Esophagus muscularis mucosa (tissue), 4 donors: ENCODE measurements around the gene IPO9. TPM values are rescaled to one million over a fixed set of nuclear protein-coding genes. Genes with fewer than 3 reads are reported as not detected.

Experiments
- DNase-seq: peaks from one replicate; pipeline ENCODE4 v3.0.0-alpha.2; 2017; ENCODE audit errors: extremely low spot score
- H3K27ac ChIP-seq, 4 donors: fragments of 200-600 bp; sonication (generic); replicated peaks in 1 of 4; 1 replicate in 3 of 4; 2 replicates in 1 of 4; pipeline ENCODE4 v1.5.1; 2016 to 2019; ENCODE audit warnings: mild to moderate bottlenecking in 1 of 4
- H3K27me3 ChIP-seq, 4 donors: fragments of 200-600 bp; sonication (generic); one replicate each; pipeline versions ENCODE4 v1.5.1 to v1.6.0; 2016 to 2019
- H3K36me3 ChIP-seq, 4 donors: fragments of 200-600 bp; sonication (generic); one replicate each; pipeline ENCODE4 v1.5.1; 2016 to 2019
- H3K4me1 ChIP-seq, 4 donors: fragments of 200-600 bp; sonication (generic); one replicate each; pipeline ENCODE4 v1.5.1; 2016 to 2019
- H3K4me3 ChIP-seq, 4 donors: fragments of 200-600 bp; sonication (generic); 1 replicate in 2 of 4; 2 replicates in 2 of 4; pipeline ENCODE4 v1.5.1; 2016 to 2019; ENCODE audit warnings: mild to moderate bottlenecking in 4 of 4, moderate library complexity in 1 of 4
- H3K9me3 ChIP-seq, 4 donors: fragments of 200-600 bp; sonication (generic); 1 replicate in 3 of 4; 2 replicates in 1 of 4; pipeline ENCODE4 v1.5.1; 2016 to 2019
- CTCF ChIP-seq, 3 experiments: fragments of 200-600 bp in 2 of 3; fragments of 450-650 bp in 1 of 3; sonication (generic) in 2 of 3; IDR thresholded peaks; one replicate each; pipeline ENCODE4 v1.5.1; 2017 to 2019; ENCODE audit warnings: antibody characterized with exemption in 3 of 3, mild to moderate bottlenecking in 2 of 3, moderate library complexity in 1 of 3
- EP300 ChIP-seq: sonication (generic); formaldehyde crosslinking; IDR thresholded peaks from one replicate; pipeline ENCODE4 v1.6.1; 2017; ENCODE audit warnings: antibody characterized with exemption
- POLR2A ChIP-seq: fragments of 450-650 bp; IDR thresholded peaks from one replicate; pipeline ENCODE4 v1.6.1; 2017; ENCODE audit warnings: antibody characterized with exemption, moderate library complexity, mild to moderate bottlenecking, low read depth
- POLR2AphosphoS5 ChIP-seq, 2 donors: sonication (generic); formaldehyde crosslinking; IDR thresholded peaks; one replicate each; pipeline ENCODE4 v1.6.1; 2017; ENCODE audit warnings: antibody characterized with exemption in 2 of 2
- WGBS: methylation state at CpG from one replicate; pipeline ENCODE4 v1.1.5; 2018; 5-methylcytosine and 5-hydroxymethylcytosine counted together
- intact Hi-C: fragments of 100-400 bp; cut with DNase I; formaldehyde crosslinking; loops from one replicate; pipeline ENCODE4 v1.15.1; 2023
- total RNA-seq, 4 donors: library from RNA; depleted of rRNA; stranded (reverse); fragments of >200 nt; gene quantifications; one replicate each; pipeline versions ENCODE4 v1.1.0 to v1.2.1, GENCODE V29; 2016

Gene IPO9
- total RNA-seq, 4 donors from 2014 or later: 17.4 to 31.8 (median 23.1) TPM

- H3K27me3 ChIP-seq: no peaks in the 10 kb centered on the region
- peak overlapping the region; percentile 52 to 75 (median 69) for H3K27ac ChIP-seq
- intact Hi-C loops: no loop called here
- peaks cover 5 to 76% (median 51%) of the 10 kb centered on the region in 4 donors for H3K36me3 ChIP-seq
- 96% methylated on average over 5 of the region's 5 CpGs for WGBS
- H3K9me3 ChIP-seq: no peaks in the 10 kb centered on the region
- H3K4me3 ChIP-seq: no peak overlapping the region
- peaks cover 55 to 64% (median 59%) of the 10 kb centered on the region in 4 donors for H3K4me1 ChIP-seq
- DNase-seq: no peak
- TF ChIP-seq EP300: no peak
- no peak for TF ChIP-seq CTCF (IDR thresholded peaks at IDR 0.05)
- no peak for TF ChIP-seq POLR2AphosphoS5 (IDR thresholded peaks at IDR 0.05)
- TF ChIP-seq POLR2A: no peak
Observed at GRCh38 chr1:201789245-201789644, 39.7 kb upstream of the IPO9 start.

GRCh38 chr1:201790261-201790660 is 38.7 kb upstream of the IPO9 start:
- no peak overlapping the region for H3K4me3 ChIP-seq
- WGBS: 69% methylated on average over 2 of the region's 2 CpGs
- intact Hi-C loops: loop anchor here (5.0 kb wide), 1 partner anchor 258 kb away; no protein-coding TSS in a partner anchor
- H3K36me3 ChIP-seq: peaks cover 2 to 74% (median 56%) of the 10 kb centered on the region in 4 donors
- H3K9me3 ChIP-seq: no peaks in the 10 kb centered on the region
- H3K27me3 ChIP-seq: no peaks in the 10 kb centered on the region
- peaks cover 55 to 64% (median 59%) of the 10 kb centered on the region in 4 donors for H3K4me1 ChIP-seq
- TF ChIP-seq POLR2A: no peak
- TF ChIP-seq POLR2AphosphoS5 (IDR thresholded peaks at IDR 0.05): peak in 1 of 2 donors; percentile 17
- DNase-seq: no peak
- peak overlapping the region; percentile 52 to 75 (median 69) for H3K27ac ChIP-seq

- TF ChIP-seq EP300: no peak
- no peak for TF ChIP-seq POLR2A
- no peak for TF ChIP-seq POLR2AphosphoS5 (IDR thresholded peaks at IDR 0.05)
- TF ChIP-seq CTCF (IDR thresholded peaks at IDR 0.05): no peak
- WGBS: 41% methylated on average over 8 of the region's 8 CpGs
- DNase-seq: no peak
- peaks cover 53 to 60% (median 57%) of the 10 kb centered on the region in 4 donors for H3K4me1 ChIP-seq
- no peak overlapping the region for H3K4me3 ChIP-seq
- no peaks in the 10 kb centered on the region for H3K9me3 ChIP-seq
- peaks cover 4 to 74% (median 56%) of the 10 kb centered on the region in 4 donors for H3K36me3 ChIP-seq
- no peaks in the 10 kb centered on the region for H3K27me3 ChIP-seq
- H3K27ac ChIP-seq: peak overlapping the region; percentile 52 to 75 (median 69)
- intact Hi-C loops: loop anchor here (5.0 kb wide), 1 partner anchor 259 kb away; no protein-coding TSS in a partner anchor
Observed at GRCh38 chr1:201791051-201791778, 37.7 kb upstream of the IPO9 start.

GRCh38 chr1:201791779-201792173 is 37.2 kb upstream of the IPO9 start:
- peaks cover 47 to 54% (median 52%) of the 10 kb centered on the region in 4 donors for H3K4me1 ChIP-seq
- WGBS: 6% methylated on average over 2 of the region's 3 CpGs
- intact Hi-C loops: loop anchor here (2.0 to 5.0 kb wide), 2 partner anchors 233 to 259 kb away; no protein-coding TSS in a partner anchor

GRCh38 chr1:201792534-201793305 is 36.2 kb upstream of the IPO9 start:
- Histone ChIP-seq H3K9me3 (no peaks in the 10 kb centered on the region), H3K4me1 (peaks cover 44 to 47% (median 45%) of the 10 kb centered on the region in 4 donors), H3K27ac (peak overlapping the region; percentile 52 to 75 (median 69)), H3K4me3 (no peak overlapping the region), H3K36me3 (peaks cover 8 to 72% (median 48%) of the 10 kb centered on the region in 4 donors), H3K27me3 (no peaks in the 10 kb centered on the region)
- TF ChIP-seq CTCF (IDR thresholded peaks at IDR 0.05): peak; percentile 96 to 98 (median 97)
- no peak for TF ChIP-seq POLR2A
- peak; percentile 44 to 54 for TF ChIP-seq POLR2AphosphoS5 (IDR thresholded peaks at IDR 0.05)
- no peak for TF ChIP-seq EP300
- peak; percentile 96 for DNase-seq
- 58% methylated on average over 9 of the region's 9 CpGs for WGBS
- intact Hi-C loops: loop anchor here (1.0 to 5.0 kb wide), 3 partner anchors 83 to 260 kb away; no protein-coding TSS in a partner anchor

More at GRCh38 chr1:201791779-201792173, 37.2 kb upstream of the IPO9 start:
- Histone ChIP-seq H3K4me3 (no peak overlapping the region), H3K9me3 (no peaks in the 10 kb centered on the region), H3K27me3 (no peaks in the 10 kb centered on the region), H3K27ac (peak overlapping the region; percentile 52 to 75 (median 69)), H3K36me3 (peaks cover 8 to 74% (median 54%) of the 10 kb centered on the region in 4 donors)
- TF ChIP-seq POLR2AphosphoS5 (IDR thresholded peaks at IDR 0.05) (peak in 1 of 2 donors; percentile 11), POLR2A (no peak)
- DNase-seq: no peak
